CD4-positive, alpha-beta T cell treated with Interleukin-17A for 4 hours (primary cell): ENCODE data around the gene HLA-DRB1.
"Not testable (repeated sequence)": the region's sequence is repeated elsewhere in the genome, so short reads cannot be mapped to it uniquely, and the experiment has no call there.

ENCODE experiments used
- DNase-seq: peaks from one replicate; pipeline ENCODE4 v3.0.0-alpha.2; 2020; ENCODE audit warnings: mixed read lengths

HLA-DRB1 gene

DNA sequence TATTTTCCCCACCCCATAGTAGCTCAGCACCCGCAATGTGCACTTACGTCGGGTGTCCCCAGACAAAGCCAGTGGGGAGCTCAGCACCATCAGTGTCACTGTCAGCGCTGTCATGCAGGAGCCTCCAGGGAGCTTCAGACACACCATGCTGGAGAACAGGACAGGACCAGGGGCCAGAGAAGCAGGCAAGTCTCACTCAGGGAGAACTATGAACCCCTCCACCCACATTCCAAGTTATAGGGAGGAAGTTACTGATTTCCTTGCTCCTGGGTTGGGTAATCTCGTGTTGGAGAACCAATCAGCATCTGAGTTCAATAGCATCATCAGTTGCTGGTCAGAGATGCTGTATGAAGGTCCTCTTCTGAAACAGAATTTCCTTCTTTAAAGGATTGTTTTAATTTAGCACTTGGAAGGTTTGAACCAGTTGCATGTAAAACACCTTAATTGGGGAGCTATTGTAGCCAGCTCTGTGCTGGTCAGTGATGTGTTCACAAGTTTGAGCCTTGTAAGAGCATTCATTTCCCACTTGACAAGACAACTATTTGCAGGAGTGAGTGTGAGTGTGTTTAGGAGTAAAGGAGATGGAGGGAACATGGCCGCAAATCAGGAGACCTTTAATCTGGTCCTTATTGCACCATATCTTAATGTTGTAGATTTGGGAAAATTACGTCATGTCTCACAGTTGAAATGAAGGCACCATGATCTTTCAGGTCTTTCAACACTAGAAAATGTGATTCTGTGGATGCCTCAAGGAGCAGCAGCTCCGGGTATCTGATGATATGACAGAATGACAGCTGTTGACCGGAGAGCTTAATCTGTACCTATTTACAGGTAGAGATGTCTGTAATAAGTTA, at the start of gene HLA-DRB1:
Gene HLA-DRB1, minus strand, starts transcription at position 253 of the 854 bp plus-strand sequence. Its CDS starts 106 bp downstream, at position 147.
- DNase-seq, result no peak

DNA sequence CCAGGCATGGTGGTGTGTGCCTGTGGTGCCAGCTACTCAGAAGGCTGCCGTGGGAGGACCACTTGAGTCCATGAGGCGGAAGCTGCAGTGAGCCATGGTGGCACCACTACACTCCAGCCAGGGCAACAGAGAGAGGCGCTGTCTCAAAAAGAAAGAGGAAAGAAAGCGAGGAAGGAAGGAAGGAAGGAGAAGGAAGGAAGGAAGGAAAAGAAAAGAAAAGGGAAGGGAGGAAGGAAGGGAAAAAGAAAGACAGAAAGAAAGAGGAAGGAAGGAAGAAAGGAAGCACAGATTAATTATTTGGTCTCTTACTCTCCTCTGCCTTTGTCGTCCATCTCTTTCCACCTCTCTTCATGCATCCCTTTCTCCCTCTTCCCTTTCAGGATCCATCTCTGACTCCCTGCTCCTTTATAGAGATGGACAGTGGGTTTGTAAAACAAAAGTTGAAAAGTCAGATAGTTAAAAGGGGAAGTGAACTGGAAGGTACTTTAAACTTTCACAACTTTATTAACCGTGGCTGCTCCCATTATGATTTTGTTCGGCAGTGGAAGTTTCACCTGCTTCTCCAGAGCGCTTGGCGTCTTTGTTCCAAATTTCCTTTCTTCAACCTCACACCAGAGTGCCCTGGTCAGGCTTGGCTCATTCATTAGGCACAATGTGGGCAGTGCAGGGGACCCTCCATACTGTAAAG, 49.0 kb upstream of the HLA-DRB1 start:
- no peak for DNase-seq

DNA sequence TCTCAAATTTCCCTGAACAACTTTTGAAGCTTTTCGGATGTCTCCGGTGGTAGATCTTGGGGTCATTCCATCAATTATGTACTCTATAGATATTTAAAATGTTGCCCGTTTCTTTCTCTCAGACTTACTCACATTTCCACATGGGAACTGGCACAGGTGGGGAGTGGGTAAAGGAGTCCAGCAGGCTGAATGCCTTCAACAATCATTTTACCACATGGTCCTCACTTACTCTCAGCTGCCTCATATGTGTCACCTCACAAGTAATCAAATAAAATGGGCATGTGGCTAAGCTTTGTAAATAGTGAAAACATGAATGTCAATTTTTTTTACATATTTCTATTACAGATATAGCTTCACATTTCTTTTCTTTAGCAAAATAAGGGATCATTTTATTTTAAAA, 48.2 kb upstream of the HLA-DRB1 start:
- DNase-seq, result no peak

DNA sequence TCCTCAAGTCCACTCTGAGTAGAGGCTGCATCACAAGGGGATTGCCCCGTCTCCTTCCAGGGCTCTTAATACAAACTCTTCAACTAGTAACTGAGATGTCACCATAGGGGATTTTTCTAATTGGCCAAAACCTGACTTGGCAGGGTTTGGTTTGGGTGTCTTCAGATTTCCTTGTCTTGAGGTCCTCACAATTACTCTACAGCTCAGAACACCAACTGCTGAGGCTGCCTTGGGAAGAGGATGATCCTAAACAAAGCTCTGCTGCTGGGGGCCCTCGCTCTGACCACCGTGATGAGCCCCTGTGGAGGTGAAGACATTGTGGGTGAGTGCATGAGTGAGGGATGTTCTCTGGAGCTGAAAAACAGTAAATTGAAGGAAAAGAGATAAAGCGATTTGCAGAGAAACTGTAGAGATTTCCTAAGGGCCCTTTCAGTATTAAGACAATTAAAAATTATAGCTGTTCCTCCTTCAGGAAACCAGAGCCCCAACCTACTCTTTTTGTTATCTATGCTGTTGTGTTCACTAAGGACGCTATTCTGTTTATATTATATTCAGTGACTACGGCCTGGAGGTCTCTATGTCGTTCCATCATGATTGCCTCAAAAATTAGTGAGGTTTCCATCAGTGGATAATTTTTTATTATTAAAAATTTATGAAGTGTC, 47.7 kb upstream of the HLA-DRB1 start, which contains the start of gene HLA-DQA1:
Gene HLA-DQA1, plus strand, starts transcription at position 188 of the 662 bp plus-strand sequence. Its CDS starts 53 bp downstream, at position 241.
- DNase-seq, result no peak

DNA sequence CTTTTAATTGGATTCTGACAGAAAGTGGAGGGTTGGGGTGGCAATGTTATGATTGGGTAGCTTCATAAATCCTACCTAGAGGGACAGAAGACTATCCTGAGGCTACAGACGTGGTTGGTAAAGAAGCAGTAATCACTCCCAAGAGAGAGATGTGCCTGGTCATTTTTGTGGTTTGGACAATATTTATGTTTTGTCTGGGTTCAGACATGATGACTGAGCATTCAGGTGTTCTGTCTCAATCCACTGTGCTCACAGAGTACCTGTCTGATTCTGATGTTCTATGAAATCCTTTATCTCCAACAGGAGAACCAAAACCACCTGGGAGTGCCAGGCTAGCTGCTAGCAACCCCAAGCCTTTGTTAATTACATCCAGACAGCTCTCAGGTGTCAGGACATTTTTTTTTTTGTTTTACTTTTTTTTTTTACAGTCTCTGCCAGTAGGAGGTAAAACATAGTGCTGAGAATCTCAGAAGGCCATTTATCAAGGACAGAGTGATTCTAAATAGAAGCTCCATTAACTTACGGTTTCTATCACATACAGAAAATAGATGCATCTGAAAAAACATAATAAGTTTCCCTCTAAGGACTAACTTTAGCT, 46.0 kb upstream of the HLA-DRB1 start:
- no peak for DNase-seq

DNA sequence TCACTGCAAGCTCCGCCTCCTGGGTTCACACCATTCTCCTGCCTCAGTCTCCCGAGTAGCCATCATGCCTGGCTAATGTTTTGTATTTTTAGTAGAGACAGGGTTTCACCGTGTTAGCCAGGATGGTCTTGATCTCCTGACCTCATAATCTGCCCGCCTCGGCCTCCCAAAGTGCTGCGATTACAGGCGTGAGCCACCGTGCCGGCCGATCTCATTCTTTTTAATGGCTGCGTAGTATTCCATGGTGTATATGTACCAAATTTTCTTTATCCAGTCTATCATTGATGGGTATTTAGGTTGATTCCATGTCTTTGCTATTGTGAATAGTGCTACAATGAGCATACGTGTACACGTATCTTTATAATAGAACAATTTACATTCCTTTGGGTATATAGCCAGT, 40.1 kb upstream of the HLA-DRB1 start:
- DNase-seq, result not testable (repeated sequence)

DNA sequence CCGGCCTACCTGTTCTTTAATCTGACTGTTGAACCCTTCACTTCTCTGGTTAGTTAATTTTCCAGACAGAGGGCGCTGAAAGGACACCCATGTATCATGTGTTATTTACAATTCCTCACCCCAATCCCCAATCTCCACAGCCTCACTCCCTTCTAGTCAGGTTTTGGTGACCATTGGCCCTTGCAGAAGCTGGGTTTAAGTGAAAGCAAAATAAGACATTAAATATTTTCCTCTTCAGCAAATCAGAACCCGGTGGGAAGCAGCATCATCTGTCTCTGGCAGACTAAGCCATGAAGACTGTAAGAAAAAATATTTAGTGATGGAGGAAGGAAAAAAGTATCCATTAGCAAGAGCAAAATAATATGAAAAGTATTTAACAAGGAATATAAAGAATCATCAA, 38.2 kb upstream of the HLA-DRB1 start:
- DNase-seq, result peak; percentile 43

DNA sequence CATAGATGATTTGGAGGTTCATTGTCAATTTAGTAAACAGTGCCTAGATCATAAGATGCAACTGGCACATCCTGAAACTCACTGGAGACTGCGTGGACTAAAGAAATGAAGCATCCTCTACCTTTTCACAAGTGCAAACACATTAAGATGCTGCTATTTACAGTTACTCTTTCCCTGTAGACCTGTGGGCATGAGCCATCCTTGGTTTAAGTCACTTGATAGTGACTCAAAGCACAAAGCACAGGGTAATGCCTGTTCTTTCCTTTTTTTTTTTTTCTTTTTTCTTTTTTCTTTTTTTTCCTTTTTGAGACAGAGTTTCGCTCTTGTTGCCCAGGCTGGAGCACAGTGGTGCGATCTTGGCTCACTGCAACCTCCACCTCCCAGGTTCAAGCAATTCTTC, 37.6 kb upstream of the HLA-DRB1 start:
- no peak for DNase-seq

DNA sequence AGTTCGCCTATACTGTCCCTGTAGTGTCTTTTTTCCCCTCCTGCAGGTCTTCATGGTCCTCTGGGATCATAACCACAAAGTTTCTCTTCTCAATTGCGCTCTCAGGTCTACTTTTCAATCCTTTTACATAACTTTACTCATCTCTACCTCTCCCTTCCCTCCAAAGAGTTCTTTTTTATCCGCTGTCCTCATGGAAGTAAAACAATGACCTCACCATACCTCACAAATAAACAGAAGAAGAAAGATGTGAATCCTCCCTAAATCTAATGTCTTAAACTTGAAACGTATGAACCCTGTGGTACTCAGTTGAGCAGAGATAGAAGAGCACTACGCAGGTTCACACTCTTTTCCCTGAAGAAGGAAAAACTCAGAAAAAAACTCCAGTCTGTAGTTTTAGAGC, 35.5 kb upstream of the HLA-DRB1 start:
- DNase-seq, result no peak

DNA sequence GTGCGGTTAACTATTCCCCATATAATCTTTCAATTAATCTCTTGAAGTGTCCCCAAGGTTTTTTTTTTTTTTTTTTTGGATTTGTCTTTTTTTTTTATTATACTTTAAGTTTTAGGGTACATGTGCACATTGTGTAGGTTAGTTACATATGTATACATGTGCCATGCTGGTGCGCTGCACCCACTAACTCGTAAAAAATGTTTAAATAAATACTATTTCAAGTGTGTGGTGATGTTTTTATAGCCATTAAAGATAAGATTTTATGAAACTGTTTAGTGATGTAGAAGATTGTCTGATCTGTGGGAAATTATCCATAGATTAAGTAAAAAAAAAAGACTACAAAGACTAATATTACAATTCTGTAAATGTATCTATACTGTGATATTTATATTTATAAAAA, 34.9 kb upstream of the HLA-DRB1 start:
- DNase-seq, result no peak

DNA sequence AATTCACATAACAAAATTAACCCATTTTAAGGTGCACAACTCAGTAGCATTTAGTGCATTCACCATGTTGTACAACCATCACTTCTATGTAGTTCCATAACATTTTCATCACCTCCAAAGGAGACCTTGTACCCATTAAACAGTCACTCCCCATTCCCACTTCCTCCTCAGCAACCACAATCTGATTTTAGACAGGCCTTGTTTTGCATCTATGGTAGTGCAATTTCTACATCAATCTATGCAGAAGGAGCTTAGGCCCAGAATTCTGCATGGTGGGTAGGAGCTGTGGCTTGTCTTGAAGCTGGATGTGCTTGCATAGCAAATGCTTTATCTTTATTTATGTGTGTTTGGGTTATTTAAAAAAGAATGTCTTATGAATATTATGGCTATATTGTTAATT, 34.0 kb upstream of the HLA-DRB1 start:
- peak; percentile 17 for DNase-seq

DNA sequence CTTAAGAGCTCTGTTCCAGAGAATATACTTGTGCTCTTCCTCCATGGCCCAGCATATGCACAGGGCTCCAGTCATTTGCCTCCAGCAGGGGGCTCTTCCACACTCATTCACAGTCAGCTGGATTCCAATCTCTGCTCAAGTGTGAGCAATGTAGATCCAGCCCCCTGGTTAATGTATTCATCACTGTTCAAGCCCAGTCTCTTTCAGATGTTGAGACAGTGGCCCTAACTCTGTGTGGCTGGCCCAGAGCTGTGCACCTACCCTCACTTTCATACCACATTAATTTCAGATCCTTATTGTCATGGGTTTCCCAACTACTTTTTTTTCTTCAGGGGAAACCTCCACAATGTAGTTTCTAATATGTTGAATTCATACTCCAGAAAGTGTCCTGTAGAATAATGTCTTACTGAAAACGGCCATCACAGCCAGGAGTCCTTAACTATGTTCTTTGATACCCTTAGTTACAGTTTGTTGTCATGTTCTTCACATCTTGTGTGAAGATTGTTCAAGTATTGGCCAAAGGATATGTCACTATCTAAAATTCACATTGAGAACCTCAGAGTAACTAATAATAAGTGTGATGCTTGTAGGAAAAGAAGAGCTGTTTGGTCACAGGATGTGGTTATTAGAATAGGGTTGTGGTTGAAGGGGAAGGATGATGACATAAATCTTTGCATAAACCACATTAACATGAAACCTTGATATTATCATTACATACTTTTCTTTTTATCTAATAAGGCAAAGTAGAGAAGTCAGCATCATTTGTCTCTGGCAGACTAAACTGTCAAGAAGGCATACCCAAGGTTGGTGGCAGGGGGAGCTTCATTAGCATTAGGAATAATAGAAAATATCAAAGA, 33.1 kb upstream of the HLA-DRB1 start:
- DNase-seq, result peak; percentile 50

DNA sequence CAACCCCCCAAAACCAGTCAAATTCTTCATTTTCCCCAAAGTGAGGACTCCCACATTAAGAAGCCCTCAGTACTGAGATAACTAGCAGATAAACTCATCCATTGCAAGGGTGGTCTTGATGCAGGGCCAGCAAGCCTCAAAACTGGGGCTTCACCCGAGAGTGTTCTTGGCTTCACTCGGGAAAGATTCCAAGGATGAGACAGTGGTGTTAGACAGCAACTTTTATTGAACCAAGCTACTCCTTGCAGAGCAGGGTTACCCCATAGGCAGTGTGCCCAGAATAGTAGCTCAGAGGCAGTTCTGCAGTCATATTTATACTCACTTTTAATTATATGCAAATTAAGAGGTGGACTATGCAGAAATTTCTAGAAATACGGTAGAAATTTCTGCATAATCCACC, 31.7 kb upstream of the HLA-DRB1 start:
- no peak for DNase-seq

DNA sequence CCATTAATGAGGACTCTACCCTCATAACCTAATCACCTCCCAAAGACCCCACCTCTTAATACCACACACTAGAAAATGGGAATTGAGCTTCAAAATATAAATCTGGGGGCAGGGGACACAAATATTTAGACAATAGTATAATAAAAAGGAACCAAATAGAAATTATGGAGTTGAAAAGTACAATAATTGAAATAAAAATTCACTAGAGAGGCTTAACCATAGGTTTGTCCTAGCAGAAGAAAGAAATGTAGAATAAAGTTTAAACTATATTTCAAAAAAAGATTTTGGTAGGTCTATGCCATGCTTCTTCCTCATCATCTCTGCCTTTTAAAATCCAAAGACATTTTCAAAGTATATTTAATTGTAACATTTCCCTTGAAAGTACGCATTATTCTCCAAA, 28.1 kb upstream of the HLA-DRB1 start:
- DNase-seq, result no peak

DNA sequence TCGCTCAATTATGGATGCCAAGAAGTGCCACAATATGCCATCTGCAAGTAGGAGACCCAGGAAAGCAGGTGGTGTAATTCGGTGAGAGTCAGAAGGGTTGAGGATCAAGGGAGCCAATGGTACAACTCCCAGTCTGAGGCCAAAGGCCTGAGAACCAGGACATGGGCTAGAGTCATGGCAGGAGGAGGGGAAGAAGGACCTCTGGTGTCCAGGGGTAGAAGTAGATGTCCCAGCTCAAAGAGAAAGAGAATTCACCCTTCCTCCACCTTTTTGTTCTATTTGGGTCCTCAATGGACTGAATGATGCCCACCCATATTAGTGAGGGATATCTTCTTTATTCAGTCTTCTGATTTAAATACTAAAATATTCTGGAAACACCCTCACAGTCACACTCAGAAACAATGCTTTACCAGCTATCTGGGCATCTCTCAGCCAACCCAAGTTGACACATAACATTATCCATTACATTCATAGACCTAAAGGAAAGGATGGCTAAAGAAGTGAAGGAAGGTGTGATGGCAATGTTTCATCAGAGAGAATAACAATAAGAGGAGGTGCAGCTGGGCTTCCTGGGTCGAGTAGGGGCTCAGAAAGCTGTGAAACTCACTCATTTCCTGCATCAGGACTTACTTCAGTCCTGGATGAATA, 26.4 kb upstream of the HLA-DRB1 start:
- DNase-seq, result no peak

DNA sequence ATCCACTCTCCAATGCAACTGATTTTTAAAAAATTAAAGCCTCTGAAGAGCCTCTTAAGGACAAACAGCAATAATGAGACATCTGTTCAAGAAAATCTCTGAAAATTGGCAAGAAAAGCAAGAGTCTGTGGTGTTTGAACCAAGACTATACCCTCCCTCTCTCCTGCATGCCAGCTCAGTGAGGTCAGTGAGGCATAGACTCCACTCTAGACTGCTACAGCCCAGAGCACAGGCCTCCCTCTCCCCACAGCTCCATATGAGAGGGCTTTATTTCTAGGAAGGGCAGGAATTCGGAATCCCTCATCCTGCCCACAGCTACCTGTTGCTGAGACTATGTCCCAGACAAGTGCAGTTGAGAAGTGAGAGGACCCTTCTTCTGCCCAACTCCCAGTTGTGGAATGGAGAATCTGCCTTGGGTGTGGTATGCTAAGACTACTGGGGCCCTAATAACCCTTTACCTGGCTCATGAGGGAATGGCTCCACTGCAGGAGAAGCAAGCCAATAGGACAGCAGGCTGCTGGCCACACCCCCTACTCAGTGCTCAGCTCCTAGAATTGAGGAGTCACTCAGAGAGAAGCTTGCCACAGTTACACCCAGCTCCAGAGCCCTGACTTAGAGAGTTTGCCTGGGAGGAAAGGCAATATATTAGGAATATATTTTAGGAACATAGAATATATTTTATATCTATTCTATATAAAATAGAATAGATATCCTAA, 24.9 kb upstream of the HLA-DRB1 start:
- no peak for DNase-seq

DNA sequence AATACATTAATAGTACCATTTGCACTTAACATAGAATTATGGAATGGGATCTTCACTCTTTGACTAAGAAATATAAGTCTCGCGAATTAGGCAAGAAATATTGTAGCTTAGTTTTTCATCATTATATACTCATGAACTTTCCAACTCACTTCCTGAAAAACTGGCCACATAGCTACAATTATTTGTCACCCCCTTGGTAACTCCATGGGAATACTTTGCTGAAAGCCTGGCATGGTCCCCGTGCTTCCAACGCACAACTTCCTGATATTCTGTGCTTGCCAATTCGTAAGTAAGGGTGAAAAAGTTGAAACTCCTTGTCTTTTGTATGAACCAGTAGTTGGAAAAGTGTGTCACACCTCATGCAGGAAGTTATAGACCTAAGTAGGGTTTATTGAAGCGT, 23.8 kb upstream of the HLA-DRB1 start:
- DNase-seq, result no peak

DNA sequence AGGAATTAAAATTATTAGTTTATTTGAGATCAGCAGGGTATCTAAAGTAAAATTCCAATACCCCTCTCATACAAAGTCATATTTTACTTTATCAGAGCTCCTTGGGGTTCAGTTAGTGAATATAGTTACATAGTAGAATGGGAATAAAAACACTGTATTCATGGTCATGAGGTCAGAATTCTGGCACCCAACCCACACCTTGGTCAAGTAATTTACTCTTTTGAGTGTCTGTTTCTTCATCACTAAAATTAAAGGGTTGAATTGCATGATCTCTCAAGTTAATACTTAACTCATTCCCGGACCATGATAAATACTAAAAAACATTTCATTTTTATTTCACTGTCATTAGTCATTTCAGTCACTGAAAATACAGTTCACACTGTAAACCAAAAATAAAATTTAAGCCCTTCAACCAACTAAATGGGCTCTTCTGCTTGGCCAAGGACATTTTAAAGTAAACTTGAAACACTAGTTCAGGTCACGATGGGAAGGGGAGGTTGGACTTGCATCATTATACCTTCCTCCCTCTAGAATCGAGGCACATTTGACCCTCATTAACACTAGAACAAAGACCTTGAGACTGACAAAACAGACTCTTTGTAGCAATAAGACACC, 21.1 kb upstream of the HLA-DRB1 start:
- DNase-seq, result no peak

DNA sequence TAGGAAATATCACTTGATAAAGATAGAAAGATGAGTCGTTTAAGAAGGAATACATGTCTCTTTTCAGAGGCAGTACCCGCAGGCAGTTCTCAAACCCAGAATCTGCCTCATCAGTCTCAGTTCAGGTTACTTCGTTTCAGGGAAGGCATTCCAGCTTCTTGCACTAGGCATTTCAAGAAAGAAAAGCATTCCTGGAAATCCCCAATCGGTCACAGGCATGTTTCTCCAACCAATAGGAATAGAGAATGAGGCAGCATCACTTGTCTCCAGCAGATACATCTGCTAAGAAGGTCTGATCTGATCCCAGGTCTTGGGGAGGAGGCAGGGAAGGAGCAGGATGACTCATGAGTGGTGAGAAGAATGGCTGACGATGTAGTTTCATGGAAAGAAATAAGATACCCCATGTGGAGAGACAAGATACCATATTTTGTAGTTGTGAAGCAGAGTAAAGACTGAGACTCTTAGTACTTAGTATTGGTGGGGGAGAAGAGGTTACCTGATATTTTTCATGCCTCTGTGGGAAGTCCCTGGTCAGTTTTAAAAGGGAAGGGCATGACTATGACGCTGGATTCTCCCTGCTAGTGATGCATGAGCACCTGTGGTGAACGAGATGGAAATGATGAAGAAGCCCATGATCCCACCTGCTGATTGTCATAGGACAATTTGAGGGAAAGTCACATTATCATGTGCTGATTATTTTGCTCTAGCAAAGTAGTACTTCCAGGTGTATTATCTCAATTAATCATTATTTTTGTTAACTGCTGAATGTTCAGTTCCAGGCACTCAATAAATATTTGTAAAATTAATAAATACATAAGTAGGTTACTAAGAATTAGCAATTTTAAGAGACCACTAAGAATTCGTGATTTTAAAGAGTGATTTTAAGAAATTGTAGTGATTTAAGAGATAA, 20.3 kb upstream of the HLA-DRB1 start:
- DNase-seq, result peak; percentile 74

DNA sequence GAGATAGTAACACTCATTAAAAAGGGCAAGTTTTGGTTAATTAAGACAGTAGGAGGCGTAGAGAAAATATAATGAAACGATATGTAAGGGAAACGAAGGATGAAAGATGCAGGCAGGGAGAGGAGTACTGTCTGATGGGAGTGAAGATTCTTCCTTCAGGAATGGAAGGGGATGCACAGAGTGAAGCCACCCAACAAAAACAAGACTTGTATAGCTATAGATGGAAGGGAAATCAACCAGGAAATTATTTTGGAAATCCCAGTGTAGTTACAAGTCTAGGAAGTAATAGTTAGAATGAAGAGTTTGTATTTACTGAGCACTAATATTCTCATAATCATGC, 19.7 kb upstream of the HLA-DRB1 start:
- no peak for DNase-seq
